OCI-LY3 (cell line): ENCODE measurements around the gene CRIM1.

ENCODE experiments used
- H2AFZ ChIP-seq: fragments of 200-600, 300-600 bp; shearing (Covaris generic); 2 replicates; pipeline ENCODE4 v1.6.0; 2014; ENCODE audit warnings: antibody characterized with exemption, low read depth, low read length
- H3K27ac ChIP-seq: fragments of 200-600, 300-600 bp; sonication (generic); 2 replicates; pipeline ENCODE4 v1.5.1; 2014; ENCODE audit warnings: mild to moderate bottlenecking, low read length, moderate library complexity, mixed read lengths
- H3K27me3 ChIP-seq: fragments of 200-600, 300-600 bp; sonication (generic); 2 replicates; pipeline ENCODE4 v1.6.1; 2014; ENCODE audit warnings: low read depth, low read length, mixed read lengths
- H3K36me3 ChIP-seq: fragments of 200-600, 300-600 bp; sonication (generic); replicated peaks from 2 replicates; pipeline ENCODE3; 2014; ENCODE audit warnings: low read depth, low read length, mixed read lengths
- H3K4me1 ChIP-seq: fragments of 300-600, 200-600 bp; sonication (generic); 2 replicates; pipeline ENCODE4 v1.6.1; 2014; ENCODE audit warnings: low read length, mixed read lengths
- H3K4me2 ChIP-seq: fragments of 200-600, 300-600 bp; sonication (generic); 2 replicates; pipeline ENCODE4 v1.6.1; 2014; ENCODE audit warnings: low read length, mixed read lengths
- H3K4me3 ChIP-seq: fragments of 300-600, 200-600 bp; sonication (generic); 2 replicates; pipeline ENCODE4 v1.5.1; 2014; ENCODE audit warnings: antibody characterized with exemption, mild to moderate bottlenecking, low read length, moderate library complexity
- H3K79me2 ChIP-seq: fragments of 300-600, 200-600 bp; shearing (Covaris generic); 2 replicates; pipeline ENCODE4 v1.6.1; 2014; ENCODE audit warnings: mild to moderate bottlenecking, low read length, mixed read lengths
- H3K9ac ChIP-seq: fragments of 300-600, 200-600 bp; shearing (Covaris generic); 2 replicates; pipeline ENCODE4 v1.6.0; 2014; ENCODE audit warnings: mild to moderate bottlenecking, low read length, moderate library complexity
- H3K9me3 ChIP-seq: fragments of 200-600, 300-600 bp; shearing (Covaris generic); 2 replicates; pipeline ENCODE4 v1.6.1; 2014; ENCODE audit warnings: low read length, mixed read lengths; ENCODE audit not compliant: insufficient read depth
- H4K20me1 ChIP-seq: fragments of 200-600, 300-600 bp; sonication (generic); 2 replicates; pipeline ENCODE4 v1.6.1; 2016; ENCODE audit warnings: low read length, mixed read lengths; ENCODE audit not compliant: insufficient read depth
- EZH2phosphoT487 ChIP-seq: fragments of 200-600 bp; shearing (Covaris generic); IDR thresholded peaks from 2 replicates; pipeline ENCODE4 v1.6.1; 2018; ENCODE audit warnings: antibody characterized with exemption, mixed run types, low read depth
- TF ChIP-seq, protein P1 (sequence below): fragments of 200-600, 300-600 bp; sonication (generic); IDR thresholded peaks from 2 replicates; pipeline ENCODE4 v1.5.1; 2014; ENCODE audit warnings: antibody characterized with exemption, low read length, low read depth

Gene CRIM1

DNA sequence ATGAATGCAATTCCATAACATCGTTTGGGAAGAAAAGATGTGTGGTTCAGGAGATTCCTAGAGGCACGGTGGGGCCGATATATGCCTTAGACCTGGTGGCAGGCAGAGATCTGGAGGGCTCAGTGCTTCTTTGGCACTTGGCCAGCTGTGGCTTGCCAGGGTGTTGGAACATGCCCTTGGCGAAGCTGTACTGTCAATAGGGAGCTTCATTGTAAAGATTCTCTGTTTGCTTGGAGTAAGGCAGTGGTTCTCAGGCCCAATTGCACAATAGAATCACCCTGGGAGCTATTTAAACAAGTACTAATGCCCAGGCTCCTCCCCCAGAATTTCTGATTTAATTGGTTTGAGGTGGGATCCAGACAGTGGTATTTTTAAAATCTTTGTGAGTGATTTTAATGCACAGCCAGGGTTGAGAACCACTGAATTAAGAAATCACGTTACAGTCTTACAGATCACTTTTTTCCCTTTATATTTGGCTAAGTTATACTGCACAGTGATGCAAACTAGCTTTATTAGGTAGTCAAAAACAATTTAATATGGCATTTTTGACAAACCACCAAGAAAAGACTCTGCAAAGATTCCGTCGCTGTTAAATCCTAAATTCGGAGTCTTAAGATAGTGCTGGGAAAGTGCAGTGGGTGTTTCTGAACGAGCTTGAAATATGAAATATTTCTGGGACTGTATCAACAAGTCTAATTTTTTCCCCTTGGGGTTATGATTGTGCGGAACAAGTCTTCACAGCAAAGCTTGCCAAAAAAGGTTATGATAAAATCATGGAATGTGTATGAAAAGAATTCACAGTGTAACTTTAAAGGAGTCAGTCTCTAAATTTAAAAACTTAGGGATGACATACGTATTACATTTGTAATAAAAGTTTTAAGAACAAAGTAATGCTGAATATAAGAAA, 78.0 kb downstream of the CRIM1 start:
- Histone ChIP-seq H3K79me2 (no peaks in the 10 kb centered on the region), H3K4me2 (no peak overlapping the region), H3K9ac (no peak overlapping the region), H3K4me1 (no peaks in the 10 kb centered on the region), H3K27ac (no peak overlapping the region), H3K4me3 (no peak overlapping the region), H3K36me3 (no peaks in the 10 kb centered on the region), H3K9me3 (no peaks in the 10 kb centered on the region), H4K20me1 (no peaks in the 10 kb centered on the region), H2AFZ (no peak overlapping the region), H3K27me3 (no peaks in the 10 kb centered on the region)
- TF ChIP-seq, protein P1, sequence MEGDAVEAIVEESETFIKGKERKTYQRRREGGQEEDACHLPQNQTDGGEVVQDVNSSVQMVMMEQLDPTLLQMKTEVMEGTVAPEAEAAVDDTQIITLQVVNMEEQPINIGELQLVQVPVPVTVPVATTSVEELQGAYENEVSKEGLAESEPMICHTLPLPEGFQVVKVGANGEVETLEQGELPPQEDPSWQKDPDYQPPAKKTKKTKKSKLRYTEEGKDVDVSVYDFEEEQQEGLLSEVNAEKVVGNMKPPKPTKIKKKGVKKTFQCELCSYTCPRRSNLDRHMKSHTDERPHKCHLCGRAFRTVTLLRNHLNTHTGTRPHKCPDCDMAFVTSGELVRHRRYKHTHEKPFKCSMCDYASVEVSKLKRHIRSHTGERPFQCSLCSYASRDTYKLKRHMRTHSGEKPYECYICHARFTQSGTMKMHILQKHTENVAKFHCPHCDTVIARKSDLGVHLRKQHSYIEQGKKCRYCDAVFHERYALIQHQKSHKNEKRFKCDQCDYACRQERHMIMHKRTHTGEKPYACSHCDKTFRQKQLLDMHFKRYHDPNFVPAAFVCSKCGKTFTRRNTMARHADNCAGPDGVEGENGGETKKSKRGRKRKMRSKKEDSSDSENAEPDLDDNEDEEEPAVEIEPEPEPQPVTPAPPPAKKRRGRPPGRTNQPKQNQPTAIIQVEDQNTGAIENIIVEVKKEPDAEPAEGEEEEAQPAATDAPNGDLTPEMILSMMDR: no peak
- no peak for TF ChIP-seq EZH2phosphoT487

DNA sequence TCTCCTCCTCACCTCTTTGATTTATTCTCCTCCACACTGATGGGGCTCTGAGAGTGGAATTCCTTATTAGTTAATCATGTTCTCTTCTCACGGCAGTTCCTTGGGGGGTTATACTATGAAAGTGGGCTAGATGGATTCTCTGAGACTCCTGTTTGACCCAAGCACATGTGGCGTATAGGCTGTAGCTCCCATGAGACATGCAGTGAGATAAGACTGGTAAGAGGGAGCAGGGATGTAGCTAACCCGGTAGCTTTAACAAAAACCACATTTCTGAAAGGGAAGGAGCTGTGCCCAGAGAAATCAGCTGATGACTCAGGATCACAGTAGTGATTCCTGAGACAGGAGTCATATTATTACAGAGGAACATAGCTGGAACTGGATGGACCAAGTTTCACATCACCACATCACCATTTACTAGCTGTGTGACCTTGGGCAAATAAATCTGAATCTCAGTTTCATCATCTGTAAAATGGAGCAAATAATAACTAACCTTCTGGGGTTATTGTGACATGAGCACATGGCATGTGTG, 82.9 kb downstream of the CRIM1 start:
- H3K27me3 ChIP-seq: peaks cover 12% of the 10 kb centered on the region; the same call in 1 of the 2 replicates
- H3K4me2 ChIP-seq: no peak overlapping the region
- no peak overlapping the region for H3K4me3 ChIP-seq
- H3K36me3 ChIP-seq: no peaks in the 10 kb centered on the region
- no peaks in the 10 kb centered on the region for H3K9me3 ChIP-seq
- H3K27ac ChIP-seq: no peak overlapping the region
- TF ChIP-seq EZH2phosphoT487: no peak
- TF ChIP-seq, protein P1: no peak
- H3K4me1 ChIP-seq: no peaks in the 10 kb centered on the region
- H3K79me2 ChIP-seq: no peaks in the 10 kb centered on the region
- no peak overlapping the region for H3K9ac ChIP-seq
- no peaks in the 10 kb centered on the region for H4K20me1 ChIP-seq
- H2AFZ ChIP-seq: no peak overlapping the region

DNA sequence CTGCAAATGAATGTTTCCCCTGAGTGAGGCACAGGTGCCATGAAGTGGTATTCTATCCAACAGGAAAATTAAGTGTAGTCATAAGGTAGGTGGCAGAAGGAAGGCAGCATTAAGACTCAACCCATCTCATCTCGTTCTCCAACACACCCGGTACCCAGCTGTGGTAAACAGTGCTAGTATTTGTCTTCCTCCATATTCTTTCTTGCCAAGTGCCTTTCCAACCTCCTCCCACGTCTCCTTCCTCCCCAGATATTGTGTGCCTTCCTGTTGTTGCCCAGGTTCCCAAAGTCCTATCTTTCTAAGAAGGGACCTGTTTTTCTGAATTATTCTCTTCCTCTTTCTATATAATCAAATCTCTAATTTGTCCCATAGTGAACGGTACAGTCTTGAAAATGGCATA, 83.5 kb downstream of the CRIM1 start:
- Histone ChIP-seq H3K4me3 (no peak overlapping the region), H3K27me3 (peaks cover 16% of the 10 kb centered on the region; the same call in 1 of the 2 replicates), H3K9ac (no peak overlapping the region), H4K20me1 (no peaks in the 10 kb centered on the region), H3K27ac (no peak overlapping the region), H2AFZ (no peak overlapping the region), H3K4me1 (no peaks in the 10 kb centered on the region), H3K4me2 (no peak overlapping the region), H3K79me2 (no peaks in the 10 kb centered on the region), H3K36me3 (no peaks in the 10 kb centered on the region), H3K9me3 (no peaks in the 10 kb centered on the region)
- no peak for TF ChIP-seq EZH2phosphoT487
- TF ChIP-seq, protein P1: no peak

DNA sequence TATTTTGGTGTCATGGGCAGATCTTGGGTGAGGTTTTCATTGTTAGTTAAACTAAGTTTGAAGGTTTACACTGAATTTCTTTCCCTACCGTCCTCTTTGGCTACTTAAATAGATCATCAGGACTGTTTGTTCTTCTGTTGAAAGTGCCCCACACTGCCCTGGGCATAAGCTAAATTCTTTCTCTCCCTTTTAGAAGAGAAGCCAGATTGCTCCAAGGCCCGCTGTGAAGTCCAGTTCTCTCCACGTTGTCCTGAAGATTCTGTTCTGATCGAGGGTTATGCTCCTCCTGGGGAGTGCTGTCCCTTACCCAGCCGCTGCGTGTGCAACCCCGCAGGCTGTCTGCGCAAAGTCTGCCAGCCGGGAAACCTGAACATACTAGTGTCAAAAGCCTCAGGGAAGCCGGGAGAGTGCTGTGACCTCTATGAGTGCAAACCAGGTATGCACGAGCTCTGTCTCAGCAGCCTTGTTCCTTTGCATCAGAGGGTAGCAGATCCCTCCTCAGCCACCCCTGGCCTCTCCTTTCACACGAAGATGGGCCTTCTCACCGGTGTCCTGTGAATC, 85.6 kb downstream of the CRIM1 start:
- H3K9me3 ChIP-seq: no peaks in the 10 kb centered on the region
- no peaks in the 10 kb centered on the region for H3K36me3 ChIP-seq
- TF ChIP-seq EZH2phosphoT487: no peak
- TF ChIP-seq, protein P1: no peak
- H3K27me3 ChIP-seq: peaks cover 25% of the 10 kb centered on the region; the same call in 1 of the 2 replicates
- no peaks in the 10 kb centered on the region for H4K20me1 ChIP-seq
- H3K79me2 ChIP-seq: no peaks in the 10 kb centered on the region
- no peak overlapping the region for H3K4me2 ChIP-seq
- H3K9ac ChIP-seq: no peak overlapping the region
- H3K4me3 ChIP-seq: no peak overlapping the region
- H2AFZ ChIP-seq: no peak overlapping the region
- H3K27ac ChIP-seq: no peak overlapping the region
- H3K4me1 ChIP-seq: no peaks in the 10 kb centered on the region
